Common myeloid progenitor, CD34-positive (primary cell): Measurements from ENCODE around the gene ASB3.
"Not testable (repeated sequence)": the region's sequence is repeated elsewhere in the genome, so short reads cannot be mapped to it uniquely, and the experiment has no call there.

Experiments used
- CTCF ChIA-PET: fragments of 350-600 bp; sonication (Branson Sonifier 250); formaldehyde crosslinking; loops from one replicate; lab custom pipeline; 2021; ENCODE audit warnings: antibody characterized with exemption; lab: Charles Lee
- POLR2A ChIA-PET: fragments of 350-600 bp; sonication (Branson Sonifier 250); formaldehyde crosslinking; loops from one replicate; lab custom pipeline; 2021; ENCODE audit warnings: antibody characterized with exemption; lab: Charles Lee
- DNase-seq, 3 donors: peaks; one replicate each; pipeline versions ENCODE4 v3.0.0 to v3.0.0-alpha.2; 2013
- H3K27ac ChIP-seq, 2 experiments: 1 replicate in 1 of 2; 2 replicates in 1 of 2; pipeline ENCODE4 v1.7.0; 2013; ENCODE audit warnings: inconsistent platforms in 2 of 2, low read length in 2 of 2, mild to moderate bottlenecking in 2 of 2, low read depth in 1 of 2, moderate library complexity in 1 of 2; ENCODE audit not compliant: severe bottlenecking in 2 of 2, insufficient read depth in 1 of 2, poor library complexity in 1 of 2
- H3K27me3 ChIP-seq, 5 experiments: replicated peaks in 2 of 5; 1 replicate in 3 of 5; 2 replicates in 2 of 5; pipeline versions ENCODE4 v1.6.1 to v1.7.0; 2013; ENCODE audit warnings: low read length in 4 of 5, mild to moderate bottlenecking in 2 of 5, moderate library complexity in 2 of 5, inconsistent platforms in 1 of 5; ENCODE audit not compliant: insufficient read depth in 5 of 5, control insufficient read depth in 4 of 5
- H3K36me3 ChIP-seq, 4 experiments: 1 replicate in 2 of 4; 2 replicates in 2 of 4; pipeline versions ENCODE4 v1.6.1 to v1.7.0; 2013; ENCODE audit warnings: low read length in 3 of 4, control low read depth in 1 of 4, mild to moderate bottlenecking in 1 of 4; ENCODE audit not compliant: control insufficient read depth in 4 of 4, insufficient read depth in 4 of 4
- H3K4me1 ChIP-seq, 4 experiments: 1 replicate in 3 of 4; 2 replicates in 1 of 4; pipeline versions ENCODE4 v1.6.1 to v1.7.1; 2013; ENCODE audit warnings: low read length in 3 of 4, mild to moderate bottlenecking in 3 of 4, control low read depth in 1 of 4, inconsistent platforms in 1 of 4, moderate library complexity in 1 of 4; ENCODE audit not compliant: control insufficient read depth in 4 of 4, insufficient read depth in 4 of 4; ENCODE audit errors: control extremely low read depth in 1 of 4
- H3K4me3 ChIP-seq, 7 experiments: 1 replicate in 4 of 7; 2 replicates in 3 of 7; pipeline versions ENCODE4 v1.5.1 to v1.7.0; 2013; ENCODE audit warnings: mild to moderate bottlenecking in 7 of 7, low read length in 6 of 7, moderate library complexity in 6 of 7, inconsistent platforms in 2 of 7, low read depth in 2 of 7, control low read depth in 1 of 7; ENCODE audit not compliant: insufficient read depth in 4 of 7, control insufficient read depth in 1 of 7; ENCODE audit errors: extremely low read depth in 1 of 7
- H3K9me3 ChIP-seq, 5 experiments: 1 replicate in 4 of 5; 2 replicates in 1 of 5; pipeline versions ENCODE4 v1.6.1 to v1.7.1; 2013; ENCODE audit warnings: low read length in 4 of 5, mild to moderate bottlenecking in 2 of 5, inconsistent platforms in 1 of 5, low read depth in 1 of 5, moderate library complexity in 1 of 5; ENCODE audit not compliant: control insufficient read depth in 4 of 5, insufficient read depth in 2 of 5; ENCODE audit errors: control extremely low read depth in 1 of 5
- WGBS: methylation state at CpG from one replicate; pipeline ENCODE4 v1.1.5; 2013; ENCODE audit not compliant: insufficient coverage; 5-methylcytosine and 5-hydroxymethylcytosine counted together

Gene ASB3

DNA sequence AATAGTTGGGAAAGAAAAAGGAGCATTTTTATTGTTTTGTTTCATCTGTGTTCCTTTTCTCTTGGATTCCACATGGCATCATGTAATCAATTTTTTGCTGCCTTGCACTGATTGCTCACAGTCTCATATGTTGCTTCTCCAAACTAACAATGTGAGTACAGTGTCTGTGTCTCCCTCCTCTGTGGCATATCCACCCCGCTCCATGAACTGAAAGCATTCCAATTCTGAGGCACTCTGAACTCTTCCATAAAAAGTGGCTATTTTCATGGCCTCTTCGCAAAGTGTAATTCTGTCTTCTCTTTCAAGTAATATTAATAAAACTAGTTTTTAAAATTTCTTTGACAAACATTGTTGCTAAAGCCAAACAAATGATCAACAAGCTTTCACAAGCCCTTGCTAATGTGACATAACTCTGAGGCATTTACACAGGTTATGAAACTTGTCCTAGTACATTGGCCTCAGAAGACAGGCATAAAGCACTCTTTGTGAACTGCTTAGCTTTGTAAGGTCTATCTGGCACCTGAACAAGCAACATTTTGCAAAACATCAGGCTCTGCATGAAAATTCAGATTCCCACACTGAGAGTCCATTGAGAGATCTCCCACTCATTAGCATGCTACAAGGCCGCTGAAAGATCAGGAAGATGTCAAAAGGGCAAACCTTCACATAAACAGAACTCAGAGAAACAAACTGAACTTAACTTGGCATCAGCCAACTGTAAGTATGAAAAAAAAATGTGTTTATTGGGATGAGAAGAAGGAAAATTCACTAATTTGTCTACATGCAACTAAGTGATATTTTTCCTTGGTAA lies 40.0 kb upstream of the ASB3 start:
- no peak for DNase-seq
- CTCF ChIA-PET = no interaction called here
- Histone ChIP-seq H3K27me3 (no peaks in the 10 kb centered on the region), H3K27ac (no peak overlapping the region), H3K4me3 (no peak overlapping the region), H3K36me3 (peaks cover 0 to 2% (median 0%) of the 10 kb centered on the region in 4 experiments), H3K4me1 (no peaks in the 10 kb centered on the region), H3K9me3 (peaks cover 0 to 3% (median 0%) of the 10 kb centered on the region in 5 experiments)
- WGBS = no CpG with 5 or more reads among the region's 3 CpGs
- POLR2A ChIA-PET = no interaction called here

DNA sequence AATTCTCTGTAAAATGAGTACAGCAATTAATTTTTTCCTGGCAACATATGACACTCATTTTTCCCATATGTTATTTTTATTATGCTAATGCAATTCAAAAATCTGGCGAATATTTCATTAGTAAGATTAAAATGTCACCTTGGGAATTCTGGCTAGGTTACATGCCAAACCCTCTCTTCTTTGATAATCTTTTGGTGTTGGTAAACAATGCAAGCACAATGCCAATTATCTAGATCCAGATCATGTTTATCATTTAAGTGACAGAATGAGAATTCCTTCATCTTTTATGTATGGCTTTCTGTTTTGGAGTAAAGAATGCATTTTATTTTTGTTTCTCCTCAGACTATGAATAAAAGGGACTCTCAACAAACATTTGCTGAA lies 39.3 kb upstream of the ASB3 start:
- ChIA-PET POLR2A (no interaction called here), CTCF (no interaction called here)
- H3K4me3 ChIP-seq = no peak overlapping the region
- no peaks in the 10 kb centered on the region for H3K36me3 ChIP-seq
- no peak overlapping the region for H3K27ac ChIP-seq
- DNase-seq = no peak
- no CpG with 5 or more reads among the region's 1 CpG for WGBS
- H3K9me3 ChIP-seq = peaks cover 0 to 3% (median 0%) of the 10 kb centered on the region in 5 experiments
- H3K4me1 ChIP-seq = no peaks in the 10 kb centered on the region
- H3K27me3 ChIP-seq = no peaks in the 10 kb centered on the region

DNA sequence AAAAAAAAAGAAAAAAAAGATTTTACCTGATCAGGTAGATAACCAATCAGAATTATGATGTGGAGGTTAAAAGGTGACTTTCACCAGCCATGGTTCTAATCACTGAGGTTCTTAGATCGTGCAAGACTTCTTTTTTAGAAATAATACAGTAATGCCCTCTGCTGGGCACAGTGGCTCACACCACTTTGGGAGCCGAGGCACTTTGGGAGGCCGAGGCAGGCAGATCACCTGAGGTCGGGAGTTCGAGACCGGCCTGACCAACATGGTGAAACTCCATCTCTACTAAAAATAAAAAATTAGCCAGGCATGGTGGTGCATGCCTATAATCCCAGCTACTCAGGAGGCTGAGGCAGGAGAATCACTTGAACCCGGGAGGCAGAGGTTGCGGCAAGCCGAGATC lies 36.9 kb upstream of the ASB3 start:
- CTCF ChIA-PET = interaction anchor here (0.6 kb wide), 1 partner anchor 79 kb away, joined by 3 read pairs; no protein-coding TSS in a partner anchor
- H3K27ac ChIP-seq, POLR2A ChIA-PET, H3K27me3 ChIP-seq, H3K4me3 ChIP-seq, H3K9me3 ChIP-seq, H3K4me1 ChIP-seq, H3K36me3 ChIP-seq: not testable (repeated sequence)
- WGBS = 80% methylated on average over 1 of the region's 9 CpGs
- DNase-seq = peak in 1 of 3 donors; percentile 8

DNA sequence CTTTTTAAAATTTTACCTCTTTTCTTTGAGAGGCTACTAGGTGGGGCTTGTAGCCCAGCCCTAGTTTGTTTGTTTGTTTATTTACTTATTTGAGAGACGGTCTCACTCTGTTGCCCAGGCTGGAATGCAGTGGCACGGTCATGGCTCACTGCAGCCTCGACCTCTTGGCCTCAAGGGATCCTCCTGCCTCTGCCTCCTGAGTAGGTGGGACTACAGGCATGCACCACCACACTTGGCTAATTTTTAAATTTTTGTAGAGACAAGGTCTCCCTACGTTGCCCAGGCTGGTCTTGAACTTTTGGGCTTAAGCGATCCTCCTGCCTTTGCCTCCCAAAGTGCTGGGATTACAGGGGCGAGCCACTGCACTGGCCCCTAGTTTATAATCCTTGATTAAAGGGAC lies 35.1 kb upstream of the ASB3 start:
- POLR2A ChIA-PET = no interaction called here
- H3K27me3 ChIP-seq = no peaks in the 10 kb centered on the region
- no peak overlapping the region for H3K27ac ChIP-seq
- no peaks in the 10 kb centered on the region for H3K9me3 ChIP-seq
- H3K36me3 ChIP-seq = peaks cover 5 to 21% (median 13%) of the 10 kb centered on the region in 4 experiments
- H3K4me3 ChIP-seq = no peak overlapping the region
- no peaks in the 10 kb centered on the region for H3K4me1 ChIP-seq
- 97% methylated on average over 4 of the region's 6 CpGs for WGBS
- no peak for DNase-seq
- CTCF ChIA-PET = no interaction called here

DNA sequence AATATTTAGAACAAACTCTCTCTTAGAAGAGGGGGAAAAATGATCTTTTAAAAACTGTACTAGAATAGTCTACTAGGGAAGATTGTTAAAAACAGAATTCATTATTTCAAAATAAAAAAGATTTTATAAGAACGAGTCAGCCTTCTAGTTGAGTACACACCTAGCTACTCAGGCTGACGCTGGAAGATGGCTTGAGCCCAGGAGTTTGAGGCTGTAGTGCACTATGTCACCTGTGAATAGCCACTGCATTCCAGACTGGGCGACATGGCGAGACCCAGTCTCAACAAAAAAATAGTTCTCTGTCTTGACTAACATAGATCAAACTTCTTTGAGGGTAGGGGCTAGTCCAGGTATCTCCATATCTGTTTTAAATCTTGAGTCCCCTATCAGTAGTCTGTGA lies 34.0 kb upstream of the ASB3 start:
- WGBS = 98% methylated on average over 4 of the region's 4 CpGs
- no peak for DNase-seq
- H3K4me3 ChIP-seq = no peak overlapping the region

DNA sequence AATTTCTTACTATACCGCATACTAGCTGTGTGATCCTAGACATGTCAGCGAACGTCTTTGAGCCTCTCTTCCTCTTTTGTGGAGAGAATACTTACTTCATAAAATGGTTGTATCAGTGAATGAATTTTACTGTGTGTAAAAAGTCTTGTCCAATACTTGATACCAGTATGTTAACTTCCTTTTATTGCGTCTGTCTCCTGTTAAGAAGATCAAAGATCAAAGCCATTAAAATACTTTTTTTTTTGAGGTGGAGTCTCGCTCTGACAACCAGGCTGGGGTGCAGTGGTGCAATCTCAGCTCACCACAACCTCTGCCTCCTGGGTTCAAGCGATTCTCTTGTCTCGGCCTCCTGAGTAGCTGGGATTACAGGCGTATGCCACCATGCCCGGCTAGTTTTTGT lies 33.3 kb upstream of the ASB3 start:
- no peak for DNase-seq
- CTCF ChIA-PET = interaction anchor here (1.5 kb wide), 1 partner anchor 10 kb away, joined by 4 read pairs; no protein-coding TSS in a partner anchor
- H3K9me3 ChIP-seq = no peaks in the 10 kb centered on the region
- 100% methylated on average over 1 of the region's 9 CpGs for WGBS
- no peak overlapping the region for H3K27ac ChIP-seq
- POLR2A ChIA-PET = no interaction called here
- H3K4me3 ChIP-seq = no peak overlapping the region
- peaks cover 8 to 31% (median 19%) of the 10 kb centered on the region in 4 experiments for H3K36me3 ChIP-seq
- H3K4me1 ChIP-seq = no peaks in the 10 kb centered on the region
- H3K27me3 ChIP-seq = no peaks in the 10 kb centered on the region

More for the DNA sequence above, 34.0 kb upstream of the ASB3 start:
- H3K4me1 ChIP-seq = no peaks in the 10 kb centered on the region
- H3K9me3 ChIP-seq = no peaks in the 10 kb centered on the region
- ChIA-PET POLR2A (no interaction called here), CTCF (no interaction called here)
- no peaks in the 10 kb centered on the region for H3K27me3 ChIP-seq
- H3K36me3 ChIP-seq = peaks cover 8 to 24% (median 16%) of the 10 kb centered on the region in 4 experiments
- no peak overlapping the region for H3K27ac ChIP-seq

DNA sequence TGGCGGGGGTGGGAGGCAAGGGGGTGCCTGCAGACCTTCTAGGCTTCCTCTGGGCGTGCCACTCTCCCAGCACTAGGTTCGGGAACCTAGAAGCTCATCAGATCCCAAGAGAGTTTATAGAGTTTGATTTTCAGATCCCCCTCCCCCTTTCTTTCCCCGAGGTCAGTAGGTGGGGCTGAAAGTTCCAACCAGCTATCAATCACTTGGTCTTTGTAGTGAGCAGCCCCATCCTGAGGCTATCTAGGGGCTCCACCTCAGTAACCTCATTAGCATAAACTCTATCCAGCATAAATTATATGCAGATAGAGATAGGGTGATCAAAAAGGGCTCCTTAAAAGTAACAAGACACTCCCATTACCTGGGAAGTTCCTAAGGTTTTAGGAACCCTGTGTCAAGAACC lies 32.9 kb upstream of the ASB3 start:
- H3K27me3 ChIP-seq = no peaks in the 10 kb centered on the region
- H3K4me1 ChIP-seq = no peaks in the 10 kb centered on the region
- H3K27ac ChIP-seq = no peak overlapping the region
- no peak overlapping the region for H3K4me3 ChIP-seq
- H3K36me3 ChIP-seq = peaks cover 10 to 34% (median 19%) of the 10 kb centered on the region in 4 experiments
- 100% methylated on average over 1 of the region's 4 CpGs for WGBS
- POLR2A ChIA-PET = no interaction called here
- no peak for DNase-seq
- CTCF ChIA-PET = interaction anchor here (1.5 kb wide), 1 partner anchor 10 kb away, joined by 4 read pairs; no protein-coding TSS in a partner anchor
- H3K9me3 ChIP-seq = no peaks in the 10 kb centered on the region
